H1 (cell line): ENCODE measurements around the gene LEFTY1.

Source experiments
- CREB1 ChIP-seq: IDR thresholded peaks from 2 replicates; pipeline ENCODE4 v1.6.1; 2012; ENCODE audit warnings: inconsistent platforms
- EGR1 ChIP-seq: IDR thresholded peaks from 2 replicates; pipeline ENCODE4 v1.6.1; 2011; ENCODE audit warnings: low read depth, low read length, borderline replicate concordance
- MAFK ChIP-seq: IDR thresholded peaks from 2 replicates; pipeline ENCODE4 v1.6.1; 2012; ENCODE audit warnings: low read depth, mild to moderate bottlenecking, improper control_type of control experiment, low read length
- POLR2A ChIP-seq, 2 experiments: IDR thresholded peaks; 1 replicate in 1 of 2; 2 replicates in 1 of 2; pipeline ENCODE4 v1.6.1; 2011; ENCODE audit warnings: low read depth in 2 of 2, low read length in 2 of 2, mild to moderate bottlenecking in 2 of 2; ENCODE audit errors: control extremely low read depth in 1 of 2
- RFX5 ChIP-seq: IDR thresholded peaks from 2 replicates; pipeline ENCODE4 v1.6.1; 2011; ENCODE audit warnings: low read depth, low read length, improper control_type of control experiment, borderline replicate concordance
- SUZ12 ChIP-seq: fragments of 200-600 bp; sonication (generic); IDR thresholded peaks from 2 replicates; pipeline ENCODE4 v1.6.1; 2012; ENCODE audit warnings: mild to moderate bottlenecking, inconsistent platforms, low read length, moderate library complexity, mixed read lengths
- TAF1 ChIP-seq: IDR thresholded peaks from 2 replicates; pipeline ENCODE4 v1.6.1; 2011; ENCODE audit warnings: mild to moderate bottlenecking, low read depth, low read length
- TCF12 ChIP-seq: IDR thresholded peaks from 2 replicates; pipeline ENCODE4 v1.6.1; 2011; ENCODE audit warnings: low read depth, mild to moderate bottlenecking, low read length
- ZNF274 ChIP-seq: IDR thresholded peaks from 2 replicates; pipeline ENCODE4 v1.7.0; 2012; ENCODE audit warnings: low read length, borderline replicate concordance; ENCODE audit errors: extremely low read depth
- TF ChIP-seq, protein P1 (sequence below): IDR thresholded peaks from 2 replicates; pipeline ENCODE4 v1.6.1; 2011; ENCODE audit warnings: low read depth, mild to moderate bottlenecking, low read length; ENCODE audit not compliant: insufficient read depth
- TF ChIP-seq, protein P2 (sequence below), 3 experiments: IDR thresholded peaks; 1 replicate in 2 of 3; 2 replicates in 1 of 3; pipeline versions ENCODE4 v1.5.1 to v1.6.1; 2011; ENCODE audit warnings: low read length in 3 of 3, mild to moderate bottlenecking in 3 of 3, inconsistent platforms in 2 of 3, low read depth in 1 of 3, moderate library complexity in 1 of 3; ENCODE audit not compliant: insufficient read depth in 1 of 3; ENCODE audit errors: control extremely low read depth in 1 of 3
- TF ChIP-seq, protein P3 (sequence below): IDR thresholded peaks from 2 replicates; pipeline ENCODE4 v1.6.1; 2011; ENCODE audit warnings: low read length, improper control_type of control experiment

DNA sequence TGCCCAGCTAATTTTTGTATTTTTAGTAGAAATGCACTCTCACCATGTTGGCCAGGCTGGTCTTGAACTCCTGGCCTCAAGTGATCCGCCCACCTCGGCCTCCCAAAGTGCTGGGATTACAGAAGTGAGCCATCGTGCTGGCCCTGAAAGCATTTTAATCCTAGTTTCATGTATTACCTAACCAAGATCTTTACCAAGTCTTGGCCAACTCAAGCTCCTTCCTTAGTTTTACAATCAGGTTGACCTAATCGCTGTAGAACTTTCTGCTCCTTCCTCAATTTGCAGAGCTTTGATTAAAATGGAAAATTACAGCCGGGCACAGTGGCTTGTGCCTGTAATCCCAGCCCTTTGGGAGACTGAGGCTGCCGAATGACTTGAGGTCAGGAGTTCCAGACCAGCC lies 3.6 kb downstream of the LEFTY1 start:
- TF ChIP-seq ZNF274 = no peak
- TF ChIP-seq, protein P1, sequence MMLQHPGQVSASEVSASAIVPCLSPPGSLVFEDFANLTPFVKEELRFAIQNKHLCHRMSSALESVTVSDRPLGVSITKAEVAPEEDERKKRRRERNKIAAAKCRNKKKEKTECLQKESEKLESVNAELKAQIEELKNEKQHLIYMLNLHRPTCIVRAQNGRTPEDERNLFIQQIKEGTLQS = no peak
- no peak for TF ChIP-seq CREB1
- TF ChIP-seq, protein P2, sequence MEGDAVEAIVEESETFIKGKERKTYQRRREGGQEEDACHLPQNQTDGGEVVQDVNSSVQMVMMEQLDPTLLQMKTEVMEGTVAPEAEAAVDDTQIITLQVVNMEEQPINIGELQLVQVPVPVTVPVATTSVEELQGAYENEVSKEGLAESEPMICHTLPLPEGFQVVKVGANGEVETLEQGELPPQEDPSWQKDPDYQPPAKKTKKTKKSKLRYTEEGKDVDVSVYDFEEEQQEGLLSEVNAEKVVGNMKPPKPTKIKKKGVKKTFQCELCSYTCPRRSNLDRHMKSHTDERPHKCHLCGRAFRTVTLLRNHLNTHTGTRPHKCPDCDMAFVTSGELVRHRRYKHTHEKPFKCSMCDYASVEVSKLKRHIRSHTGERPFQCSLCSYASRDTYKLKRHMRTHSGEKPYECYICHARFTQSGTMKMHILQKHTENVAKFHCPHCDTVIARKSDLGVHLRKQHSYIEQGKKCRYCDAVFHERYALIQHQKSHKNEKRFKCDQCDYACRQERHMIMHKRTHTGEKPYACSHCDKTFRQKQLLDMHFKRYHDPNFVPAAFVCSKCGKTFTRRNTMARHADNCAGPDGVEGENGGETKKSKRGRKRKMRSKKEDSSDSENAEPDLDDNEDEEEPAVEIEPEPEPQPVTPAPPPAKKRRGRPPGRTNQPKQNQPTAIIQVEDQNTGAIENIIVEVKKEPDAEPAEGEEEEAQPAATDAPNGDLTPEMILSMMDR (IDR thresholded peaks at IDR 0.05; ENCODE audit: control extremely low read depth in 1 of 3, insufficient read depth in 1 of 3, low read depth in 1 of 3, low read length in 3 of 3) = no peak
- no peak for TF ChIP-seq POLR2A (IDR thresholded peaks at IDR 0.05; ENCODE audit: control extremely low read depth in 1 of 2, low read depth in 2 of 2, low read length in 2 of 2)
- TF ChIP-seq, protein P3, sequence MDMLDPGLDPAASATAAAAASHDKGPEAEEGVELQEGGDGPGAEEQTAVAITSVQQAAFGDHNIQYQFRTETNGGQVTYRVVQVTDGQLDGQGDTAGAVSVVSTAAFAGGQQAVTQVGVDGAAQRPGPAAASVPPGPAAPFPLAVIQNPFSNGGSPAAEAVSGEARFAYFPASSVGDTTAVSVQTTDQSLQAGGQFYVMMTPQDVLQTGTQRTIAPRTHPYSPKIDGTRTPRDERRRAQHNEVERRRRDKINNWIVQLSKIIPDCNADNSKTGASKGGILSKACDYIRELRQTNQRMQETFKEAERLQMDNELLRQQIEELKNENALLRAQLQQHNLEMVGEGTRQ = no peak
- TF ChIP-seq TCF12 = no peak
- TF ChIP-seq SUZ12 = no peak
- TF ChIP-seq EGR1 = no peak
- no peak for TF ChIP-seq MAFK
- no peak for TF ChIP-seq RFX5
- TF ChIP-seq TAF1 = no peak
